Right cardiac atrium (tissue), 5 donors: ENCODE data around the gene LHFPL5. TPM values are rescaled to one million over a fixed set of nuclear protein-coding genes. Genes with fewer than 3 reads are reported as not detected.
A peak's percentile ranks its signal among the peaks of the same experiment; 100 is the strongest.

Source experiments
- ATAC-seq, 2 donors: fragments of 200-7000 bp; cut with Tn5 transposase; one replicate each; pipeline versions ENCODE4 v1.8.0 to v1.9.1; 2020; ENCODE audit warnings: moderate library complexity in 2 of 2, mild to moderate bottlenecking in 1 of 2
- DNase-seq, 3 donors: peaks; one replicate each; pipeline ENCODE4 v3.0.0-alpha.2; 2020
- H3K27ac ChIP-seq: one replicate; pipeline ENCODE4 v1.5.1; 2013; ENCODE audit warnings: mild to moderate bottlenecking, low read length, control low read depth, moderate library complexity
- H3K27me3 ChIP-seq: one replicate; pipeline ENCODE4 v1.6.1; 2013; ENCODE audit not compliant: control insufficient read depth, insufficient read depth
- H3K4me1 ChIP-seq: one replicate; pipeline ENCODE4 v1.6.1; 2013; ENCODE audit warnings: low read length; ENCODE audit not compliant: control insufficient read depth, insufficient read depth
- H3K4me3 ChIP-seq: one replicate; pipeline ENCODE4 v1.5.1; 2013; ENCODE audit warnings: low read length, control low read depth
- H3K9me3 ChIP-seq: one replicate; pipeline ENCODE4 v1.6.1; 2013; ENCODE audit warnings: low read length; ENCODE audit not compliant: control insufficient read depth
- WGBS: extraction: QIAGEN DNeasy Blood & Tissue Kit; methylation state at CpG from one replicate; pipeline ENCODE4 v1.1.7; 2013; 5-methylcytosine and 5-hydroxymethylcytosine counted together
- intact Hi-C, 4 donors: fragments of 100-400 bp; cut with DNase I; formaldehyde crosslinking; loops; one replicate each; pipeline versions ENCODE4 v1.11.0 to v1.14.0; 2022 to 2023
- polyA plus RNA-seq: library from polyadenylated mRNA; stranded (reverse); fragments of 200-250 nt; gene quantifications from one replicate; pipeline ENCODE4 v1.2.3, GENCODE V29; 2013
- total RNA-seq, 4 donors: library from RNA; stranded (reverse); fragmentation: NEBNext Ultra II Directional; extraction: Animal tissue kit (Norgen Biotek cat#: 25700); gene quantifications; one replicate each; pipeline ENCODE4 v1.2.1, GENCODE V29; 2021
- donor health status: healthy with polysubstance abuse.
- donor health status: DM: no; HTN: yes; CAD: no.
- donor health status: DM: no; HTN: no; CAD: no.
- donor health status: DM: no; HTN: yes; CAD: no; lungs with severe emphysema.
- donor health status: DM: yes; HTN: yes; CAD: no.

The LHFPL5 gene
- total and polyA plus RNA-seq, 5 donors, result not detected

DNA sequence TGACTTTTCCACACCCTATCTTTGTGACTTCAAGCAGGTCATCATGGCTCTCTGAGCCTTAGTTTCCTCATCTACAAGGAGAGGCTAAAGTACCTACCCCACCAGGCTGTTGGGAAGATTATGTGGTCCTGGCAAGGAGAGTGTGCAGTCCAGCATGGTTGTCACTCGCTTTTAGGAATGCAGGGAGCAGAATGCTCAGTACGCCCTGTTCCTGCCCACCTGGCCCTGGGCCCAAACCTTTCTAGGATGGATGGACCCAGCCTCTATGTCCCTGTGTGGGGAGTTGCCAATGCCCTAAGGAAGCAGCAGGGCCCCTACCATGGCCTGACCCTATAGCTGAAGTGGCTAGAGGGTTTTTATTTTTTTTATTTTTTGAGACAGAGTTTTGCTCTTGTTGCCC, 26.7 kb upstream of the LHFPL5 start:
- no peak overlapping the region for H3K4me3 ChIP-seq
- ATAC-seq (no peak), DNase-seq (no peak)
- no peaks in the 10 kb centered on the region for H3K4me1 ChIP-seq
- H3K27ac ChIP-seq, result no peak overlapping the region
- no peaks in the 10 kb centered on the region for H3K9me3 ChIP-seq
- intact Hi-C loops, result no loop called here
- peaks cover 3% of the 10 kb centered on the region for H3K27me3 ChIP-seq
- 76% methylated on average over 2 of the region's 2 CpGs for WGBS

DNA sequence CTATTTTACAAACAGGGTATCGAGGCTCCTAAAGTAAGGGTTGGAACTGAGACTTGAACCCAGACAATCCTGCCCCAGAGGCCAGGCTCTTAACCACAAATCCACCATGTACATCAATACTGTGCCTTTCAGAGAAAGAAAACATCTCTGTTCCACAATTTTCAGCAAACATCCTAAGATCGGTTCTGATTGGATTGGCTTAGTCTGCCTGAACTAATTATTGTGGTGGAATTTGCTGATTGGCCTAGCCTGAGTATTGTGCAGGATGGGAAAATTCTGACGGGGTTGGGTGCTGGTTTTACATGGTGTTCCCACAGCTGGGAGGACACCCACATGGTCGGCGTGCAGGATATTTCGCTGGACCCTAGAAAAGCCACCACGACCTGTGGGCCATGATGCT, 24.4 kb upstream of the LHFPL5 start, which contains the start of gene CLPSL1:
TSS of gene CLPSL1 (plus strand) at position 301 of the 400 bp plus-strand sequence. CDS start at position 393, 92 bp downstream.
- no peaks in the 10 kb centered on the region for H3K9me3 ChIP-seq
- no peaks in the 10 kb centered on the region for H3K4me1 ChIP-seq
- 82% methylated on average over 7 of the region's 7 CpGs for WGBS
- intact Hi-C loops, result no loop called here
- H3K4me3 ChIP-seq, result no peak within 1 kb of the TSS
- no peak for DNase-seq
- peaks cover 3% of the 10 kb centered on the region for H3K27me3 ChIP-seq
- no peak for ATAC-seq
- no peak within 1 kb of the TSS for H3K27ac ChIP-seq

DNA sequence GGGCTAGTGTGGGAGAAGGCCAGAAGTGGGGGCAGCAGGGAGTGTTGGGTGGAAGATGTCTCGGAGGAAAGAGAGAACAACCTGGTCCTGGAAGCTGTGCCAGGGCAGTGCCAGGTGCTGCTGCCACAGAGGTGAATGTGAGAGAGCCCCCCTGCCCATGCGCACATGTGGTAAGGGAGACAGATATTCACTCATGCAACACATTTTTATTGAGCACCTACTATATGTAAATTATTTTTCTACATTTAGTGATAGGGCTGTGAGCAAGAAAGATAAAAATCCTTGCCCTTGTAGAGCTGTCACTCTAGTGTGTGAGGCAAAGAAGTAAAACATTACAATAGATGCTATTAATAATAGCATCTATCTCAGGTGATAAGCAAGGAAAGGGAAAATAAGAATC, 23.9 kb upstream of the LHFPL5 start:
- ATAC-seq (no peak), DNase-seq (no peak)
- Histone ChIP-seq H3K27ac (no peak overlapping the region), H3K4me3 (no peak overlapping the region), H3K4me1 (no peaks in the 10 kb centered on the region), H3K9me3 (no peaks in the 10 kb centered on the region), H3K27me3 (peaks cover 3% of the 10 kb centered on the region)
- intact Hi-C loops, result no loop called here
- WGBS, result 94% methylated on average over 2 of the region's 2 CpGs

DNA sequence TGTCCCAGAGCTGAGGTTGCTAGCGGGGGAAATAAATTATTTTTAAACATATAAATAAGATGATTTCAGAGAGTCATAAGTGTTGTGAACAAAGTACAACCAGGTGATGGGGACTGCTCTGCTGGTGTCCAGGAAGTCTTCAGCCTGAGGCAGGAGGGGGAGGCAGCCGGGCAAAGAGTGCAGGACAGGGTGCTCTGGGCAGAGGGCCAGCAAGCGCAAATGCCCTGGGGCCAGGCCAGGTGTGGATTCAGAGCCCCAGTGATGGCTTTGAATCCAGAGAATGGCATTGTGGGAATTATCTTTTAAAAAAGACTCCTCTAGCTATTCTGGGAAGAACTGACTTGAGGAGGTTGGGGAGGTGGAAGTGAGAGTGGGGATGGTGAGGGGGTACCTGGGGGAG, 22.7 kb upstream of the LHFPL5 start:
- intact Hi-C loops, result no loop called here
- no peaks in the 10 kb centered on the region for H3K9me3 ChIP-seq
- H3K4me1 ChIP-seq, result no peaks in the 10 kb centered on the region
- WGBS, result 64% methylated on average over 3 of the region's 3 CpGs
- no peak overlapping the region for H3K4me3 ChIP-seq
- H3K27ac ChIP-seq, result no peak overlapping the region
- peaks cover 3% of the 10 kb centered on the region for H3K27me3 ChIP-seq
- ATAC-seq (no peak), DNase-seq (no peak)

DNA sequence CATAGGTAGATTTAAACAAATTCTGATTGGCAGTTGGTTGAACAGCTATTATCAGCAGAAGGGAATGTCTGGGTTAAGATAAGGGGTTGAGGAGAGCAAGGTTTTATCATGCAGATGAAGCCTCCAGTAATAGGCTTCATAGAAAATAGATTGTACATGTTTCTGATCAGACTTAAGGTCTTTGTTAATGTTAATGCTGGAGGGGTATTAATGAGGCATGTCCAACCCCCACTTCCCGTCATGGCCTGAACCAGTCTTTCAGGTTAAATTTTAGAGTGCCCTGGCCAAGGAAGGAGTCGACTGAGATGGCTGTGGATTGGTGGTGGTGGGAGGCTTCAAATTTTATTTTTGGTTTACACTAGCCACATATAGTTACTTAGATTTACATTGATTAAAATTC, 21.0 kb upstream of the LHFPL5 start:
- no peak for ATAC-seq
- WGBS, result 66% methylated on average over 2 of the region's 2 CpGs
- Histone ChIP-seq H3K4me3 (no peak overlapping the region), H3K27ac (no peak overlapping the region), H3K27me3 (peaks cover 3% of the 10 kb centered on the region), H3K9me3 (no peaks in the 10 kb centered on the region), H3K4me1 (no peaks in the 10 kb centered on the region)
- intact Hi-C loops, result no loop called here
- no peak for DNase-seq

DNA sequence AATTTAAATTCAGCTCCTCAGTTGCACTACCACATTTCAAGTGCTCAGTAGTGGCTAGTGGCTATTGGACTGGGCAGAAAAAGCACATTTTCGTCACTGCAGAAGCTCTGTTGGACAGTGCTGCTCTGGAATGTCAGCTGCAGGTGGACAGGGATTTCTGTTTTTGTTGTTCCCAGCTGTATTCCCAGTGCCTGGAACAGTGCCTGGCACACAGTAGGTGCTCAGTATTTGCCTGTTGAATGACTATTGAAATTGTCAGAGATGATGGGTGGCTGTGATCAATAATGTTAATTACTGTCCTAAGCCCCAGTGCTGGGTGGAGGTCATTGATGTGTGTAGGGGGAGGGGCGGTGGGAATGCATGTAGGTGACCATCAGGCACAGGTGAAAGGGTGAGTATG, 18.9 kb upstream of the LHFPL5 start:
- ATAC-seq (no peak), DNase-seq (no peak)
- Histone ChIP-seq H3K27me3 (no peaks in the 10 kb centered on the region), H3K9me3 (no peaks in the 10 kb centered on the region), H3K4me3 (no peak overlapping the region), H3K27ac (no peak overlapping the region), H3K4me1 (no peaks in the 10 kb centered on the region)
- 52% methylated on average over 2 of the region's 2 CpGs for WGBS
- intact Hi-C loops, result no loop called here

DNA sequence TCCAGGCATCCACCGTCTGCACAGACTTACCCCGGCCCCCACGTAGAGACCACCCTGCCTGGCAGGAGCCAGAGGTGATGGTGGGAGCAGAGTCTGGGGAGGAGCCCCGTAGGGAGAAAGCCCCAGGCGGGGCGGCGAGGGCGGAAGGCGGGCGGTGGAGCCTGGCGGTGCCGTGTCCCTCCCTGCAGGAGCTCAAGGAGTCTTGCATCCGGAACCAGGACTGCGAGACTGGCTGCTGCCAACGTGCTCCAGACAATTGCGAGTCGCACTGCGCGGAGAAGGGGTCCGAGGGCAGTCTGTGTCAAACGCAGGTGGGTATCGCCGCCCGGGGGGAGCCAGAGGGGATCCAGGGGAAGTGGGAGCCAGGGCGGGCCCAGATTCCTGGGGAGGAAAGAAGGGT, 18.3 kb upstream of the LHFPL5 start:
- DNase-seq (no peak), ATAC-seq (peak; percentile 27 to 50)
- intact Hi-C loops, result no loop called here
- Histone ChIP-seq H3K4me3 (no peak overlapping the region), H3K27ac (no peak overlapping the region), H3K27me3 (no peaks in the 10 kb centered on the region), H3K9me3 (no peaks in the 10 kb centered on the region), H3K4me1 (no peaks in the 10 kb centered on the region)
- WGBS, result 20% methylated on average over 25 of the region's 25 CpGs

DNA sequence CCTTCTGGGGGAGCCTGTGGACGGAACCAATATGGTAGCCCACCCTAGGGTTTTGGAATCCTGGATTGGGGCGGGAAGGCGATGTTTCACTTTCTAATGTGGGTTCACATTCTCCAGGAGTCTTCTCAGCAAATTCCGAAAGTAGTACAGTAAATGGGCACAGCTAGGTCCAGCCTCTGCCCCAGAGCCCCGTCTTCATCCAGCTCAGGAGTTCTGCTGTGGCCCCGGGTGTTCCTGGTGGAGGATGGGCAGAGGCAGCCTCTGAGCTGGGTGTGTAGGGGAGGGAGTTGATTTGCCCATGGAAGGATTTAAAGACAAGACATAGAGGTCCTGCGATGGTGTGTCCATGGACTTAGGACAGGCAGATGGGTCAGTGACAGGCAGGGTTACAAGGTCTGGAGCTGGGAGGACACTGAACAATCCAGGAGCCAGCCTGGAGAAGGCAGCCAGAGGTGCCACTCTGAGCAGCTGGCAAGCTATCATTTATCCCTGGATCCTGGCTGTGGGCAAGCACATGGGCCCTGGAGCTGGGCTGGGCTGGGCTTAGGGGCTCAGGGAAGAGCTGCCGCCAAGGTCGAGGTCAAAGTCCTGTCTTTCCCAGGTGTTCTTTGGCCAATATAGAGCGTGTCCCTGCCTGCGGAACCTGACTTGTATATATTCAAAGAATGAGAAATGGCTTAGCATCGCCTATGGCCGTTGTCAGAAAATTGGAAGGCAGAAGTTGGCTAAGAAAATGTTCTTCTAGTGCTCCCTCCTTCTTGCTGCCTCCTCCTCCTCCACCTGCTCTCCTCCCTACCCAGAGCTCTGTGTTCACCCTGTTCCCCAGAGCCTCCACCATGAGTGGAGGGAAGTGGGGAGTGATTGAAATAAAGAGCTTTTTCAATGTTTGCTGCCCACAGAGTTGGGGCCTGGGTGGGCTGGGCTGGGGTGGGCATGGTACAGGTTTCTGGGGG, 17.6 kb upstream of the LHFPL5 start:
- DNase-seq (no peak), ATAC-seq (no peak)
- no peaks in the 10 kb centered on the region for H3K9me3 ChIP-seq
- intact Hi-C loops, result no loop called here
- H3K27me3 ChIP-seq, result no peaks in the 10 kb centered on the region
- H3K27ac ChIP-seq, result no peak overlapping the region
- no peak overlapping the region for H3K4me3 ChIP-seq
- H3K4me1 ChIP-seq, result no peaks in the 10 kb centered on the region
- WGBS, result 82% methylated on average over 13 of the region's 13 CpGs

DNA sequence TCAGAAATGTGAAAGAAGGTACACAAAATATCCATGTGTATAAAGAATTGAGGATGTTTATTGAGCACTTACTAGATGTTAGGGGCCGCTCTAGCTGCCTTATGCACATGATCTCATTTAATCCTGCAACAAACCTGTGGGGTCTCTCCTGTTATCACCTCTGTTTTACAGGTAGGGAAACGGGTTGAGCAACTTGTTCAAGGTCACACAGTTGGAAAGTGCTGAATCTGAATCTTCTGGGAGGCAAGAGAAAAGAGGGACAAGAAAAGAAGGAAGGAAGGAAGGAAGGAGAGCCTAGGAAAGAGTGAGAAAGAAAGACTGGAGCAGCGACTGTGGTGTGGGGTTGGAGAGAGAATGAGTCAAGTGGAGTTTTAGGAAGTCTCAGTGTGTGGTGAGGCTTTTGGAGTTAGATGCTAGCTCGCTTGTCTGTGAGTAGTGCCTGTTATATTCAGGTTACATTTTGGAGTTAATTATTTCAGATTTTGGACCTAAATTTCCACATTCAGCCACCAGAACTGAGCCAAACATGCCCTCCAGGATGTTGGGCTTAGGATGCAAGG, 16.6 kb upstream of the LHFPL5 start:
- Histone ChIP-seq H3K4me1 (no peaks in the 10 kb centered on the region), H3K27me3 (no peaks in the 10 kb centered on the region), H3K27ac (no peak overlapping the region), H3K4me3 (no peak overlapping the region), H3K9me3 (no peaks in the 10 kb centered on the region)
- ATAC-seq (no peak), DNase-seq (no peak)
- intact Hi-C loops, result no loop called here
- WGBS, result 58% methylated on average over 4 of the region's 4 CpGs

DNA sequence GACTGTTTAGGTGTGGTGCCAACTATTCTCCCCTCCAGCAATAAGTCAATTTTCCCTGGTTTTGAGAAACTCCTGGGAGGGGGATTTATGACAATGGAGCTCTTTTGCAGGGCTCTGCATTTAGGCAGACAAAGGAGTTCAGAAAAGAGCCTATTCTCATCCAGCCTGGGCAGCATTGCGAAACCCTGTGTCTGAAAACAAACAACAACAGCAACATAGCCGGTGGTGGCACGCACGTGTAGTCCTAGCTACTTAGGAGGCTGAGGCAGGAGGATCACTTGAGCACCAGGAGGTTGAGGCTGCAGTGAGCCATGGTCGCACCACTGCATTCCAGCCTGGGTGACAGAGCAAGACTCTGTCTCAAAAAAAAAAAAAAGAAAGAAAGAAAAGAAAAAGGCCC, 14.5 kb upstream of the LHFPL5 start:
- no peak overlapping the region for H3K27ac ChIP-seq
- intact Hi-C loops, result no loop called here
- DNase-seq (no peak), ATAC-seq (no peak)
- no peaks in the 10 kb centered on the region for H3K27me3 ChIP-seq
- H3K4me1 ChIP-seq, result no peaks in the 10 kb centered on the region
- no peak overlapping the region for H3K4me3 ChIP-seq
- H3K9me3 ChIP-seq, result no peaks in the 10 kb centered on the region
- whole genome bisulfite sequencing, result 83% methylated on average over 5 of the region's 5 CpGs

DNA sequence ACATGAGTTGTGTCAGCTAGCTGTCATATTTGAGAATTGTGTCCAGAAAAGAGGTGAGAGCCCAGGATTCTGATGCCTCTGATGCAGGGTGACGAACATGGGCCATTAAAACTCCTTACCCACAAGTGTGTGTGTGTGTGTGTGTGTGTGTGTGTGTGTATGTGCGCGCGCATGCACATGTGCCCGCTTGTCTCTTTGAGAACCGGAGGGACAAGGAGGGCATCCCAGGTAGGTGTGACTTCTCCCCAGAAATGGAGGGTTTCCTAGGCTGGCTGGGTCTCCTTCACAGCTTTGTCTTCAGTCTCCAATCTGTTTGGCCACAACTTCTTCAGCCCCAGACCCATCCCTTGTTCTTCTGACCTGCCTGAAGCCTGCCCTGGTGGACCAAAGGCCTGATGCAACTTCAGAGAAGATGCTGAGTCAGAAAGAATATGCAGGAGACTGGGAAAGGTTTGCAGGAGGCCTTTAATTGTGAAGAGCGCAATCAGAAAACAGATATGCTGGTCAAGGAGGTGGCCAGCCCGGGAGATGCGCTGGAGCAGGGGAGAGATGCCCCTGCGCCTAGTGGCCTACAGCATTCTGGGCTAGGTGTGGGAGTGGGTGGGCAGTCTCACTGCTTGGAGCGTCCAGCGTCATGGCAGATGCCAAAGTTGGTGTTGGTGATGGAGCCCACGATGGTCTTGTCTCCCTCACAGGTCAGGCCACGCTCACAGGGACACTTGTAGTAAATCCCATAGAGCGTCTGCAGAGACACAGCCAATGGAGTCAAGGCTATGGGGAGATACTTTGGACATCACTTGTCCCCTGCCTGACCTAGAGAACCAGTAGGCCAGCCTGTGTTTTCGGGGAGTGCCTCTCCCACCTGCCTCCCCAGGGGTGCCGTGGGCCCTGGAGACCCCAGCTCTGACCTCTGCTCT, 10.4 kb upstream of the LHFPL5 start:
- 93% methylated on average over 17 of the region's 17 CpGs for WGBS
- H3K27ac ChIP-seq, result no peak overlapping the region
- no peak overlapping the region for H3K4me3 ChIP-seq
- DNase-seq (no peak), ATAC-seq (peak in 1 of 2 donors; percentile 31)
- intact Hi-C loops, result no loop called here
- H3K9me3 ChIP-seq, result no peaks in the 10 kb centered on the region
- H3K27me3 ChIP-seq, result no peaks in the 10 kb centered on the region
- H3K4me1 ChIP-seq, result no peaks in the 10 kb centered on the region
